Measurements from ENCODE around the gene AQP5. TPM values are rescaled to one million over a fixed set of nuclear protein-coding genes. Genes with fewer than 3 reads are reported as not detected.

The AQP5 gene
- total and polyA plus RNA-seq, 2 donors from 2014 or later: 0.91 to 0.99 TPM

DNA sequence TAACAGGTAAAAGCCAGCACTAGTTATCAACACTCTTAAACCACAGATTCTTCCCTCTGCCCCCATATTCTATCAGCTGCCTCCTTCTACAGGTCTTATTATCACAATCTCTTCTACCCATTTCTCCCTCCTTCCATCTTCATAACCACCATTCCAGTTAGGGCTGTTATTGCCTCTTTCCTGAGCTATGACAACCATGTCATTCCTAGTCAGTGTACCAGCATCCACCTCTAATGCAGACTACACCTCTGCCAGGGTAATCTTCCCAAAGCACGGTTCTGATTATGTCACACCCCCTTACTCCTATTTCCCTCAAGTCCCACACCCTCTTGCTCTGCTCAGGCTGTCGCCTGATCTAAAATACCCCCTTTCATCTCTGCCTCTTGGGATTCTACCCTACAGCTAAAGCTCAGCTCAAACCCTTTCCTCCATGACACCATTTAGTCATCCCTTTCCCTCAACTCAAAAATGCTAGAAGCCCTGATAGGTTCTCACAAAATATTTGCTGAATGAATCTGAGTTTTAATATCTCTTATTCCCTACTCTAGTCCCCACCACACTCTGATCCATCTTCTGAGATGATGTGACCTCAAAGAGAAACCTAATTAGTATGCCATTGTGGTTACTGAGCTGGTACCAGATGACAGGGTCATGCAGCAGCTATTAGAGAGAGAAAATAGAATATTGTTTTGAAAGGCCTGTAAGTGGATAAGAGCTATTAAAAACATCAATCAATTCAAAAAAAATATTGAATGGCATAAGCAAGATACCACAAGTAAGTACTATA is 51.9 kb downstream of the AQP5 start:
- no peaks in the 10 kb centered on the region for H3K27me3 ChIP-seq (ENCODE audit: control insufficient read depth, insufficient read depth, low read length)
- H3K4me3 ChIP-seq (ENCODE audit: low read length in 3 of 3): no peak overlapping the region
- peaks cover 0 to 8% (median 3%) of the 10 kb centered on the region in 3 donors for H3K4me1 ChIP-seq (ENCODE audit: control insufficient read depth in 2 of 3, insufficient read depth in 2 of 3, low read depth in 1 of 3, low read length in 3 of 3)
- H3K36me3 ChIP-seq (ENCODE audit: control insufficient read depth in 2 of 3, insufficient read depth in 3 of 3, low read length in 3 of 3): no peaks in the 10 kb centered on the region
- no peak overlapping the region for H3K27ac ChIP-seq (ENCODE audit: low read depth in 2 of 2, low read length in 2 of 2)
- H3K9me3 ChIP-seq (ENCODE audit: control insufficient read depth in 2 of 3, insufficient read depth in 1 of 3, low read length in 3 of 3): no peaks in the 10 kb centered on the region
- FAIRE-seq (no peak), DNase-seq (no peak)
- intact Hi-C loops (cut with DNase I): no loop called here
- H3K9ac ChIP-seq (ENCODE audit: low read length in 3 of 3): no peak overlapping the region
- TF ChIP-seq, protein P1, sequence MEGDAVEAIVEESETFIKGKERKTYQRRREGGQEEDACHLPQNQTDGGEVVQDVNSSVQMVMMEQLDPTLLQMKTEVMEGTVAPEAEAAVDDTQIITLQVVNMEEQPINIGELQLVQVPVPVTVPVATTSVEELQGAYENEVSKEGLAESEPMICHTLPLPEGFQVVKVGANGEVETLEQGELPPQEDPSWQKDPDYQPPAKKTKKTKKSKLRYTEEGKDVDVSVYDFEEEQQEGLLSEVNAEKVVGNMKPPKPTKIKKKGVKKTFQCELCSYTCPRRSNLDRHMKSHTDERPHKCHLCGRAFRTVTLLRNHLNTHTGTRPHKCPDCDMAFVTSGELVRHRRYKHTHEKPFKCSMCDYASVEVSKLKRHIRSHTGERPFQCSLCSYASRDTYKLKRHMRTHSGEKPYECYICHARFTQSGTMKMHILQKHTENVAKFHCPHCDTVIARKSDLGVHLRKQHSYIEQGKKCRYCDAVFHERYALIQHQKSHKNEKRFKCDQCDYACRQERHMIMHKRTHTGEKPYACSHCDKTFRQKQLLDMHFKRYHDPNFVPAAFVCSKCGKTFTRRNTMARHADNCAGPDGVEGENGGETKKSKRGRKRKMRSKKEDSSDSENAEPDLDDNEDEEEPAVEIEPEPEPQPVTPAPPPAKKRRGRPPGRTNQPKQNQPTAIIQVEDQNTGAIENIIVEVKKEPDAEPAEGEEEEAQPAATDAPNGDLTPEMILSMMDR (IDR thresholded peaks at IDR 0.05; ENCODE audit: borderline replicate concordance, extremely low read depth, insufficient read depth): no peak

GRCh38 chr12:50014342-50014741 is 52.7 kb downstream of the AQP5 start:
- H3K27me3 ChIP-seq (ENCODE audit: control insufficient read depth, insufficient read depth, low read length): no peaks in the 10 kb centered on the region
- DNase-seq (no peak), FAIRE-seq (no peak)
- H3K4me3 ChIP-seq (ENCODE audit: low read length in 3 of 3): no peak overlapping the region
- intact Hi-C loops (cut with DNase I): no loop called here
- H3K4me1 ChIP-seq (ENCODE audit: control insufficient read depth in 2 of 3, insufficient read depth in 2 of 3, low read depth in 1 of 3, low read length in 3 of 3): peaks cover 0 to 8% (median 3%) of the 10 kb centered on the region in 3 donors
- H3K9me3 ChIP-seq (ENCODE audit: control insufficient read depth in 2 of 3, insufficient read depth in 1 of 3, low read length in 3 of 3): no peaks in the 10 kb centered on the region
- H3K27ac ChIP-seq (ENCODE audit: low read depth in 2 of 2, low read length in 2 of 2): no peak overlapping the region
- TF ChIP-seq, protein P1 (IDR thresholded peaks at IDR 0.05; ENCODE audit: borderline replicate concordance, extremely low read depth, insufficient read depth): no peak
- no peaks in the 10 kb centered on the region for H3K36me3 ChIP-seq (ENCODE audit: control insufficient read depth in 2 of 3, insufficient read depth in 3 of 3, low read length in 3 of 3)
- no peak overlapping the region for H3K9ac ChIP-seq (ENCODE audit: low read length in 3 of 3)

Other genes starting within 250 kb of the AQP5 start
- gene TMBIM6, start 220.3 kb upstream of the AQP5 start, total RNA-seq: 724 TPM
- gene TMBIM6, start 220.3 kb upstream of the AQP5 start, polyA plus RNA-seq (ENCODE audit: insufficient read depth, low read depth, low replicate concordance): 644 TPM
- gene NCKAP5L, start 133.5 kb upstream of the AQP5 start, total RNA-seq: 20.6 TPM
- gene NCKAP5L, start 133.5 kb upstream of the AQP5 start, polyA plus RNA-seq (ENCODE audit: insufficient read depth, low read depth, low replicate concordance): 7.2 TPM
- gene BCDIN3D, start 118.8 kb upstream of the AQP5 start, total RNA-seq: 5.1 TPM
- gene BCDIN3D, start 118.8 kb upstream of the AQP5 start, polyA plus RNA-seq (ENCODE audit: insufficient read depth, low read depth, low replicate concordance): 4.6 TPM
- 5.5 TPM for gene FAIM2, start 58.0 kb upstream of the AQP5 start, total RNA-seq
- 1.3 TPM for gene FAIM2, start 58.0 kb upstream of the AQP5 start, polyA plus RNA-seq (ENCODE audit: insufficient read depth, low read depth, low replicate concordance)
- 122 TPM for gene AQP2, start 11.1 kb upstream of the AQP5 start, total RNA-seq
- gene AQP2, start 11.1 kb upstream of the AQP5 start, polyA plus RNA-seq (ENCODE audit: insufficient read depth, low read depth, low replicate concordance): 666 TPM
- 12.0 TPM for gene AQP6, start 11.1 kb downstream of the AQP5 start, total RNA-seq
- gene AQP6, start 11.1 kb downstream of the AQP5 start, polyA plus RNA-seq (ENCODE audit: insufficient read depth, low read depth, low replicate concordance): 74.1 TPM
- gene RACGAP1, start 63.6 kb downstream of the AQP5 start, total RNA-seq: 7.7 TPM
- 5.0 TPM for gene RACGAP1, start 63.6 kb downstream of the AQP5 start, polyA plus RNA-seq (ENCODE audit: insufficient read depth, low read depth, low replicate concordance)
- gene ASIC1, start 95.7 kb downstream of the AQP5 start, total RNA-seq: 1.6 TPM
- gene ASIC1, start 95.7 kb downstream of the AQP5 start, polyA plus RNA-seq (ENCODE audit: insufficient read depth, low read depth, low replicate concordance): 0.99 TPM
- gene SMARCD1, start 123.5 kb downstream of the AQP5 start, total RNA-seq: 51.1 TPM
- 21.9 TPM for gene SMARCD1, start 123.5 kb downstream of the AQP5 start, polyA plus RNA-seq (ENCODE audit: insufficient read depth, low read depth, low replicate concordance)
- gene GPD1, start 142.1 kb downstream of the AQP5 start, total RNA-seq: 15.1 TPM
- gene GPD1, start 142.1 kb downstream of the AQP5 start, polyA plus RNA-seq (ENCODE audit: insufficient read depth, low read depth, low replicate concordance): 139 TPM
- gene COX14, start 150.4 kb downstream of the AQP5 start, total RNA-seq: 68.2 TPM
- gene COX14, start 150.4 kb downstream of the AQP5 start, polyA plus RNA-seq (ENCODE audit: insufficient read depth, low read depth, low replicate concordance): 242 TPM
- 52.1 TPM for gene CERS5, start 205.5 kb downstream of the AQP5 start, total RNA-seq
- gene CERS5, start 205.5 kb downstream of the AQP5 start, polyA plus RNA-seq (ENCODE audit: insufficient read depth, low read depth, low replicate concordance): 40.2 TPM